MM.1S (cell line): ENCODE results near the gene IL22RA2.

Experiments used
- DNase-seq: peaks from one replicate; pipeline ENCODE4 v3.0.0-alpha.2; 2015
- H2AFZ ChIP-seq: fragments of 300-600 bp; sonication (generic); 2 replicates; pipeline ENCODE4 v1.6.0; 2016; ENCODE audit warnings: antibody characterized with exemption, low read length
- H3F3A ChIP-seq: fragments of 300-600 bp; sonication (generic); 2 replicates; pipeline ENCODE4 v1.6.1; 2016; ENCODE audit warnings: mild to moderate bottlenecking, antibody characterized with exemption, low read length, moderate library complexity, mixed read lengths; ENCODE audit not compliant: insufficient read depth
- H3K27ac ChIP-seq: fragments of 300-600 bp; sonication (generic); 2 replicates; pipeline ENCODE4 v1.5.1; 2016; ENCODE audit warnings: mild to moderate bottlenecking, low read length
- H3K27me3 ChIP-seq: fragments of 300-600 bp; sonication (generic); replicated peaks from 2 replicates; pipeline ENCODE4 v1.6.0; 2016; ENCODE audit warnings: low read length; ENCODE audit not compliant: insufficient read depth
- H3K36me3 ChIP-seq: fragments of 300-600 bp; sonication (generic); replicated peaks from 2 replicates; pipeline ENCODE4 v1.6.1; 2016; ENCODE audit warnings: mild to moderate bottlenecking, low read length, mixed read lengths; ENCODE audit not compliant: insufficient read depth
- H3K4me1 ChIP-seq: fragments of 300-600 bp; sonication (generic); 2 replicates; pipeline ENCODE4 v1.6.1; 2016; ENCODE audit warnings: low read length, mixed read lengths
- H3K4me2 ChIP-seq: fragments of 300-600 bp; sonication (generic); 2 replicates; pipeline ENCODE4 v1.6.0; 2016; ENCODE audit warnings: low read depth, low read length
- H3K4me3 ChIP-seq: fragments of 300-600 bp; sonication (generic); 2 replicates; pipeline ENCODE4 v1.5.1; 2016; ENCODE audit warnings: low read length, mixed read lengths
- H3K79me2 ChIP-seq: fragments of 300-600 bp; sonication (generic); 2 replicates; pipeline ENCODE4 v1.6.1; 2016; ENCODE audit warnings: mixed run types, low read length, mixed read lengths
- H3K9ac ChIP-seq: fragments of 300-600 bp; sonication (generic); 2 replicates; pipeline ENCODE4 v1.6.1; 2016; ENCODE audit warnings: low read length, mixed read lengths
- H3K9me2 ChIP-seq: fragments of 300-600 bp; sonication (generic); replicated peaks from 2 replicates; pipeline ENCODE4 v1.6.1; 2016; ENCODE audit warnings: mild to moderate bottlenecking, low read length, mixed read lengths; ENCODE audit not compliant: insufficient read depth
- H3K9me3 ChIP-seq: fragments of 300-600 bp; sonication (generic); replicated peaks from 2 replicates; pipeline ENCODE4 v1.6.1; 2016; ENCODE audit warnings: mild to moderate bottlenecking, low read length, mixed read lengths; ENCODE audit not compliant: insufficient read depth
- H4K20me1 ChIP-seq: fragments of 300-600 bp; sonication (generic); 2 replicates; pipeline ENCODE4 v1.6.1; 2016; ENCODE audit warnings: mild to moderate bottlenecking, low read length, moderate library complexity, mixed read lengths; ENCODE audit not compliant: insufficient read depth
- CTCF ChIP-seq: fragments of 300-600 bp; sonication (generic); IDR thresholded peaks from 2 replicates; pipeline ENCODE4 v1.5.1; 2016; ENCODE audit warnings: antibody characterized with exemption, low read length, mixed read lengths
- EZH2 ChIP-seq: fragments of 300-600 bp; sonication (generic); optimal IDR thresholded peaks from 2 replicates; pipeline ENCODE3; 2017; ENCODE audit warnings: low read depth, mild to moderate bottlenecking, antibody characterized with exemption, low read length, mixed read lengths
- EZH2phosphoT487 ChIP-seq: fragments of 300-600 bp; sonication (generic); IDR thresholded peaks from 2 replicates; pipeline ENCODE4 v1.6.1; 2018; ENCODE audit warnings: antibody characterized with exemption, low read length

Gene IL22RA2

GRCh38 chr6:137102851-137103492, 70.5 kb downstream of the IL22RA2 start:
- H3K27ac ChIP-seq = peak overlapping the region; percentile 82
- H3K4me1 ChIP-seq = peaks cover 34% of the 10 kb centered on the region

GRCh38 chr6:137102050-137102848, 71.2 kb downstream of the IL22RA2 start:
- Histone ChIP-seq H3K27ac (peak overlapping the region; percentile 82), H3K79me2 (no peaks in the 10 kb centered on the region), H3K9me3 (no peaks in the 10 kb centered on the region), H3K36me3 (no peaks in the 10 kb centered on the region), H3F3A (peaks cover 24% of the 10 kb centered on the region), H3K4me2 (peak overlapping the region; percentile 46), H3K4me1 (peaks cover 34% of the 10 kb centered on the region), H3K9me2 (no peaks in the 10 kb centered on the region), H2AFZ (no peak overlapping the region), H4K20me1 (no peaks in the 10 kb centered on the region), H3K9ac (peak overlapping the region; percentile 9; the same call in 1 of the 2 replicates), H3K4me3 (no peak overlapping the region), H3K27me3 (no peaks in the 10 kb centered on the region)
- peak; percentile 21 for DNase-seq
- TF ChIP-seq EZH2 = no peak
- no peak for TF ChIP-seq EZH2phosphoT487
- TF ChIP-seq CTCF = no peak

More at GRCh38 chr6:137102851-137103492, 70.5 kb downstream of the IL22RA2 start:
- peak overlapping the region; percentile 9; the same call in 1 of the 2 replicates for H3K9ac ChIP-seq
- DNase-seq = peak; percentile 93
- no peak overlapping the region for H2AFZ ChIP-seq
- H3K27me3 ChIP-seq = no peaks in the 10 kb centered on the region
- H3K36me3 ChIP-seq = no peaks in the 10 kb centered on the region
- H3F3A ChIP-seq = peaks cover 24% of the 10 kb centered on the region
- peak overlapping the region; percentile 46 for H3K4me2 ChIP-seq
- no peaks in the 10 kb centered on the region for H3K9me2 ChIP-seq
- H3K79me2 ChIP-seq = no peaks in the 10 kb centered on the region
- H3K4me3 ChIP-seq = no peak overlapping the region
- no peaks in the 10 kb centered on the region for H4K20me1 ChIP-seq
- H3K9me3 ChIP-seq = no peaks in the 10 kb centered on the region
- TF ChIP-seq EZH2 = no peak
- no peak for TF ChIP-seq CTCF
- TF ChIP-seq EZH2phosphoT487 = no peak

GRCh38 chr6:137099689-137100403, 73.6 kb downstream of the IL22RA2 start:
- TF ChIP-seq EZH2phosphoT487 (no peak), EZH2 (no peak), CTCF (no peak)
- no peaks in the 10 kb centered on the region for H3K27me3 ChIP-seq
- H3F3A ChIP-seq = peaks cover 17% of the 10 kb centered on the region

More at GRCh38 chr6:137099689-137100403, 73.6 kb downstream of the IL22RA2 start:
- H3K9ac ChIP-seq = no peak overlapping the region
- H3K9me2 ChIP-seq = no peaks in the 10 kb centered on the region
- no peak for DNase-seq
- peaks cover 36% of the 10 kb centered on the region for H3K4me1 ChIP-seq
- H3K4me3 ChIP-seq = no peak overlapping the region
- no peaks in the 10 kb centered on the region for H4K20me1 ChIP-seq
- H3K9me3 ChIP-seq = no peaks in the 10 kb centered on the region
- no peak overlapping the region for H3K4me2 ChIP-seq
- no peak overlapping the region for H3K27ac ChIP-seq
- no peaks in the 10 kb centered on the region for H3K36me3 ChIP-seq
- H3K79me2 ChIP-seq = no peaks in the 10 kb centered on the region
- no peak overlapping the region for H2AFZ ChIP-seq
